Measurements from ENCODE around the gene ADAMTS17.
"Not testable (repeated sequence)": the region's sequence is repeated elsewhere in the genome, so short reads cannot be mapped to it uniquely, and the experiment has no call there.

Gene ADAMTS17

DNA sequence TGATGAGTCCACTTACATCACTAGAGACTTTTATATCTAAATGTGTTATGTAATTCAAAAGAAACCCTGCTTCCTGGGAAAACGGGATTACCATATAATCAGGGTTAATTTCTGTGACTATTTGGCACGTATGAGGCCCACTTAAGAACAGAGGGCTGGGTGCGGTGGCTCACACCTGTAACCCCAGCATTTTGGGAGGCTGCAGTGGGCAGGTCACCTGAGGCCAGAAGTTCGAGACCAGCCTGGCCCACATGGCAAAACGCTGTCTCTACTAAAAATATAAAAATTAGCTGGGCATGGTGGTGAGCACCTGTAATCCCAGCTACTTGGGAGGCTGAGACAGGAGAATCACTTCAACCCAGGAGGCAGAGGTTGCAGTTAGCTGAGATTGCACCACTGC is 361.9 kb downstream of the ADAMTS17 start:
- Mint-ChIP-seq H3K4me1 (peaks cover 17% of the 10 kb centered on the region), H3K27me3 (peaks cover 16% of the 10 kb centered on the region)
- not testable (repeated sequence) for DNase-seq, ATAC-seq, H3K27ac Mint-ChIP-seq, H3K9me3 Mint-ChIP-seq, H3K4me3 Mint-ChIP-seq

DNA sequence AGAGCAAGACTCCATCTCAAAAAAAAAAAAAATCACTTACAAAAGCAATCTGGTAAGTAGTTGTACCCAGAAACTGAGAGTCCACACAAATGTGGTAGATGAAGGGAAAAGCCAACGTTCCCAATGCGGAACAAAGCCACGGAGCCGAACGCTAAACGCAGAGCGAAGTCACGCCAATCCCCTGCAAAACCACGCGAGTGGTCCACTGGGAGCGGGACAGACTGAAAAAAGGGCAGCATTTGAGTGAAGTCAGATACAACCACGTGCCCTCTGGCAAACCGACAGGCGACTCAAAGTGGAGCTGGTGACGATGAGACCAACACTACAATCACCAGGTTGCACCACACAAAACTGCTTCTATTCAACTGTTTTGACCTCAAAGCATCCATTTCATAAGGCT is 362.4 kb downstream of the ADAMTS17 start:
- Mint-ChIP-seq H3K4me3 (no peak overlapping the region), H3K27ac (no peak overlapping the region), H3K4me1 (peaks cover 17% of the 10 kb centered on the region), H3K9me3 (no peaks in the 10 kb centered on the region), H3K27me3 (peaks cover 14% of the 10 kb centered on the region)
- no peak for DNase-seq
- no peak for ATAC-seq

DNA sequence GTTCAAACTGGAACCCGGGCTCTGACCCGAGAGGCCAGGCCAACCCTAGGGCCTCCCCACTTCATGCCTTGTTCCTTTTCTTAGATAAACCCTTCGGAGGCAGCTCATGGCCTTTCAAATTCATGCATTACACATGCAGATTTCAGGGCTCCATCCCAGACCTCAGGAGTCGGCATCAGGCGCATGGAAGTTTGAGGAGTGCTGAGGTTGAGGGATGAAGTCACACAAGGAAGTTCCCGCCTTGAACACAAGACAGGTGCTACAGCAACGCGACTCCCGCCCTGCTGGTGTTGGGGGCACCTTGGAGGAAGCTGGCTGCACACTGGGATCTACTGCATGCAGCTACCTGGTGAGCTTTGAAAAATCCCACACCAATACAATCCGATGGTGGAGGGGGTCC is 363.3 kb downstream of the ADAMTS17 start:
- peaks cover 5% of the 10 kb centered on the region for H3K27me3 Mint-ChIP-seq
- no peak for ATAC-seq
- H3K4me1 Mint-ChIP-seq: peaks cover 8% of the 10 kb centered on the region

DNA sequence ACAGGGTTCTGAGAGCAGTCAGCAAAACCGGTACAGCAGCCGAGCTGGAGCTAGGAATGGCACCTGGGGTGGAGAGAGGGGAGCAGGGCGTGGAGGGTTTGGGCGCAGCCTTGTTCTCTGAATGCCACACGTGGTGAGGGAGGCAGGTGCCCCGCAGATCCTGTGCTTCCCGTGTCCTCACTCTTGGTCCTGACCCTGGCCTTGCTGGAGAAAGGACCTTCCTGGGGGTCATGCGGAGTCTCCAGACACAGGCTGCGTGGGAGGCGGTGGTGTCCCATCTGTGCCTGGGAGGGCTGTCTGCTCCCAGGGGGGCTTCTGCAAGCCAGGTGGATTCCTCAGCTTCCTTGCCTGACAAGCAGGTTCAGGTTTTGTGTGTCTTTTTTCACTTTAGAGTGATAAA is 363.8 kb downstream of the ADAMTS17 start:
- H3K27ac Mint-ChIP-seq: no peak overlapping the region

More for the DNA sequence above, 363.3 kb downstream of the ADAMTS17 start:
- no peaks in the 10 kb centered on the region for H3K9me3 Mint-ChIP-seq
- no peak overlapping the region for H3K4me3 Mint-ChIP-seq
- DNase-seq: no peak
- no peak overlapping the region for H3K27ac Mint-ChIP-seq

DNA sequence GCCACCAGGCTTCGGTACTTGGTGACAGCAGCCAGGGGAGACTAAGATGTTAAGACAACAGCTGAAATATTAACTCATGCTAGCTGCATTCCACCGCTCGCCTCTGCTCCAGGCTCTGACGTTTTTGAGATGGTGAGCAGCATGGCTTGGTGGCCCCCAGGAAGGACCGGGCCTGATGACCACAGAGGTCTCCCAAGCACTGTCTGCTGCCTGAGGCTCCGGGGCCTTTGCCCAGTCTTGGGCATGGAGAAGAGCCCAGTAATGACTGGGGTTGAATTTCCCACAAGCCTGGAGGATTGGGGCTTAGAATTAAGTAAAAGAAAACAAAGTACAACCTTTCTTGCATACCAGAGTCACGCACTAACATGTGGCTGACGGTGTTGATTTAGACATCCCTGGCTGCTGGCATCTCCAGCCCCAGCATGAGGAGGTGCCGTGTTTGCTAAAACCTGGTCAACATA is 364.9 kb downstream of the ADAMTS17 start:
- H3K4me1 Mint-ChIP-seq: no peaks in the 10 kb centered on the region
- no peak overlapping the region for H3K27ac Mint-ChIP-seq
- H3K4me3 Mint-ChIP-seq: no peak overlapping the region
- H3K27me3 Mint-ChIP-seq: no peaks in the 10 kb centered on the region
- no peaks in the 10 kb centered on the region for H3K9me3 Mint-ChIP-seq
- DNase-seq (no peak), ATAC-seq (no peak)

More for the DNA sequence above, 363.8 kb downstream of the ADAMTS17 start:
- Mint-ChIP-seq H3K4me3 (no peak overlapping the region), H3K27me3 (no peaks in the 10 kb centered on the region), H3K9me3 (no peaks in the 10 kb centered on the region), H3K4me1 (peaks cover 3% of the 10 kb centered on the region)
- DNase-seq (no peak), ATAC-seq (no peak)

DNA sequence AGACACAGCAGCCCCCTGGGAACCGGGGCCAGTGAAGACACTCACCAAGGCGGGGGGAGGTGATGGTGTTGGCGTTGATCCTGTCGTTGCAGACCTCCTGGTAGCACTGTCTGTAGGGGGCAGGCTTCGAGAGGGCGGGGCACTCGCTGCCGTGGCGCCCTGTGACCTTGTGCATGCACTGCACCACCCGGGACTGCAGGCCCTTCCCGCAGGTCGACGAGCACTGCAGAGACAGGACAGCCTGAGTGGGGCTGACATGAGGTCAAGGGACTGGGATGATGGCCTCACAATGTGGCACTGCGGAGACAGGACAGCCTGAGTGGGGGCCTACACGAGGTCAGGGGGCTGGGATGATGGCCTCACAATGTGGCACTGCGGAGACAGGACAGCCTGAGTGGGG is 365.8 kb downstream of the ADAMTS17 start:
- DNase-seq: no peak
- Mint-ChIP-seq H3K4me3 (no peak overlapping the region), H3K9me3 (no peaks in the 10 kb centered on the region), H3K4me1 (no peaks in the 10 kb centered on the region), H3K27me3 (no peaks in the 10 kb centered on the region), H3K27ac (no peak overlapping the region)
- ATAC-seq: no peak

DNA sequence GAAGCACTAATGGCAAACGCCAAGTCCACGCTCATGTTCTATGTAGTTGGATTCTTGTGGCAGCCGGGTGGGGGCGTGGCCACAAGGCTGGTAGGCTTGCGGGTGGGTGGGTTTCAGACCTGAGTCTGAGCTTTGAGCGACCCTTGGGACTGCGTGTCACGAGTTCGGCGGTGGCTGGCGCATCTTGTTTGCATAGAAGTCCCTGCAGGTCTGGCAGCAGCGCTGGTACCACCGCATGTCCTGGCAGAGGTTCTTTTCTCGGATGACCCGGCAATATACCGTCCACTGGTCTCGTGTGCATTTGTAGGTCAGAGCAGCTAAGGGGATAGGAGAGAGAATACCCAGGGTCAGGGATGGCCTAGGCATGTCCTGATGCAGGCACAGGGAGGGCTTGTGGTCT is 367.5 kb downstream of the ADAMTS17 start:
- no peak overlapping the region for H3K4me3 Mint-ChIP-seq
- DNase-seq: no peak
- no peak overlapping the region for H3K27ac Mint-ChIP-seq
- H3K9me3 Mint-ChIP-seq: no peaks in the 10 kb centered on the region
- ATAC-seq: no peak
- H3K4me1 Mint-ChIP-seq: no peaks in the 10 kb centered on the region
- no peaks in the 10 kb centered on the region for H3K27me3 Mint-ChIP-seq

DNA sequence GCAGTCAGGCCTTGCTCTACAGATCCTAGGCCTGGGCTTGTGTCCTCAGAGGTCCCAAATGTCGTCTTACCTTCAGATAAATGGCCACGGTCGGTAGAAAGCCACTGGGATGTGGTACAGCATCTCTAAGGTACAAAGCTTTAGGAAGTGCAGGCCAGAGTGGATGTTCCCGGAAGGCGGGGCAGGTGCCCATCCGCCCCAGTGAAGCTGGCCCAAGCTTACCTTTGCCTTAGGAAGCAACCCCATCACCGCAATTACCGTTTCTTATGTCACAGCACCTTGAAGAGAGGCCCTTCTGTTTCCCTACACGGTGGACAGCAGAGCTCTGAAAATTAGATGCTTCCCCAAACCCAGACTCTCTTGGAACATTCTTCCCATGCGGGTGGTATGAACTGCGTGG is 368.4 kb downstream of the ADAMTS17 start:
- no peaks in the 10 kb centered on the region for H3K4me1 Mint-ChIP-seq
- H3K4me3 Mint-ChIP-seq: no peak overlapping the region
- no peak overlapping the region for H3K27ac Mint-ChIP-seq
- H3K27me3 Mint-ChIP-seq: no peaks in the 10 kb centered on the region
- DNase-seq (no peak), ATAC-seq (no peak)
- H3K9me3 Mint-ChIP-seq: no peaks in the 10 kb centered on the region

DNA sequence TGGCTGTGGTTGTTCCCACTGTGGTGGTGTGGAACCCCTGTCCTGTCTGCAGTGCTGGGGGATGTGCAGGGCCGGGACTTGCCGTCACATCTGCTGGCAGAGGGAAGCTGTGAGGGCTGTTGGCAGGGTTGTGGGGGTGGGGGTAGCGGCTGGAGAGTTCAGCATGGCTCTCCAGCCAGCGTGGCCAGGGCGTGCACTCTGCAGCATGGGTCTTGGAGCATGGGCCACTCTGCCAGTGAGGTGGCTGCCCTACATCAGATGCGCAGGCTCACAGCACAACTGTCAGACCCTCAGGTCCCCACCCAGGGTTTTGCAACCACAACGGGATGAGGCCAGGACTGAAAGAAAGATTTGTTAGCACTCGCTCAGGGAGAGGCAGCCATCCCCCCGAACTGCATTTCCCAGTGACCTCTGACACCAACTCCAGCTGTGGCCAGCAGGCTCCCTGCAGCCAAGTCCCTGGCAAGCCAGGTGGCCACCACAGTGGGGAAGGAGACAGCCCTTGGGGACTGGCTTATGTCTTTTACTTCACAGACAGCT is 370.8 kb downstream of the ADAMTS17 start:
- DNase-seq: no peak
- no peak for ATAC-seq
- Mint-ChIP-seq H3K27ac (peak overlapping the region in 1 of 2 donors; percentile 74), H3K9me3 (no peaks in the 10 kb centered on the region), H3K4me1 (no peaks in the 10 kb centered on the region), H3K27me3 (no peaks in the 10 kb centered on the region), H3K4me3 (no peak overlapping the region)

DNA sequence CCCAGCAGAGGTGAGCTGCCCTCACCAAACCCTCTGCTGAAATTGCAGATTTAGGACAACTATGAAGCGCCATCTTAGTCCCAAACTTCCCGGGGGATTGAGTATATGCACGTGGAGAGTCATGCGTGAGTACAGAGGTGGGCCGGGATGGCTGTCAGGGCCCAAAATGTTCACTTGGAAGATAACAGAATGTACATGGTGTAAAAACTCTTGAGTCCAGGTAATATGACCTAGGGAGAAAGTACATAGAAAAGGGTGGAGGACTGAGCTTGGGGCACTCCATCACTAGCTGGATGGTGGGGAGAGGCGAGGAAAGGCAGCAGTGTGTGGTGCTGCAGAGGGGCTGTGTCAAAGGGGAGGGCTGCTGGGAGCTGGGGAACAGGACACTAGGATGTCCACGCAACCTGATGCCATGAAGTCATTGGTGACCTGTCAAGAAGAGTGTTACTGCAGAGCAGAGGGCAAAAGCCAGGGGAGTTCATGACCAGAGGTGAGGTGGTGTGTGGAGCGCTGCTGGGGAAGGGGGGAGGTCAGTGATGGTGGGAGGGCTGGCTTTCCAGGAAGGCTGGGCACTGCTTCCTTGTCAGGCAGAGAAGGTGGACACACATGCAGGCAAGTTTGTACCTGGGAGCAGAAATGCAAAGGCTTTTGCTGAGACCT is 372.4 kb downstream of the ADAMTS17 start:
- no peak for DNase-seq
- H3K27me3 Mint-ChIP-seq: no peaks in the 10 kb centered on the region
- no peaks in the 10 kb centered on the region for H3K4me1 Mint-ChIP-seq
- H3K27ac Mint-ChIP-seq: no peak overlapping the region
- ATAC-seq: no peak
- H3K4me3 Mint-ChIP-seq: no peak overlapping the region
- H3K9me3 Mint-ChIP-seq: no peaks in the 10 kb centered on the region

DNA sequence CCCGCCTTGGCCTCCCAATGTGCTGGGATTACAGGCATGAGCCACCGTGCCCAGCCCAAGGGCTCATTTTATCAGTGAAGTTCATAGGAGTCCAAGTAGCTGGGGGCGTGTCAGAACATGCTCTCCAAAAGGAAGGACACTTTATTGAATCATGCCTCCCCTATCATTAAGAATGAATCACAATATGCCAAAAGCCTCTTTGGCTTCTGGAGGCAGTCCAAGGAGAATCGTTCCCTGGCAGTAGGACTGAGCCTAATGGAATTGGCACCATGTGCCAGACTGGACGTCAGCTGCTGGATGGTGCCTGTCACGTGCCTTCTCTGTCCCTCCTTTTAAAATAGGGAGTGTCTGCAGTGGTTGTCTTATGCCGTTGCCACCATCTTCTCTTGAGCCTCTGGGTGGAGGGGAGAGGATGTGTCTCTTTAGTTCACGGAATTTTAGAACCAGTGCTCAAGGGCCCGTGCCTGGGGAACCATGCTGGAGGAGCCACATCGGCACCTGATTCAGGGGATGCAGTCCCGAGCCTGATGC is 373.9 kb downstream of the ADAMTS17 start:
- Mint-ChIP-seq H3K9me3 (no peaks in the 10 kb centered on the region), H3K27me3 (no peaks in the 10 kb centered on the region), H3K4me3 (no peak overlapping the region), H3K27ac (no peak overlapping the region), H3K4me1 (no peaks in the 10 kb centered on the region)
- DNase-seq: no peak
- no peak for ATAC-seq

DNA sequence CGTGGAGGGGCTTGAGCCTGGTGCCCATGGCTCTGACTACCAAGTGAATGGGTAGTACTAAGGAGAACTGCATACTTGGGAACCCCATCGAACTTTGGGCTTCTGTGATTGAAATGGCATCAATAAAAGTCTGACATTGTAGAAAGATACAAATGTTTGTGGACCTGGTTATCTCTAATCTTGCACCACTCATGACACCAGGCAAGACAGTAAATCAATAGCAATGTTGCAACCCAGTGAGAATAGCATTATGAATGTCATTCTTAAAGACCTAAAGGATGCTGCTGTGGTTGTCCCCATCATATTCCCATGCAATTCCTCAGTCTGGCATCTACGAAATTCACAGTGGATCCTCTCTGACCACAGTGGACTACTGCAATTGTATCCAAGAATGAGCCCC is 375.0 kb downstream of the ADAMTS17 start:
- no peaks in the 10 kb centered on the region for H3K4me1 Mint-ChIP-seq
- H3K27me3 Mint-ChIP-seq: no peaks in the 10 kb centered on the region
- no peak overlapping the region for H3K4me3 Mint-ChIP-seq
- no peak for DNase-seq
- no peak for ATAC-seq
- no peaks in the 10 kb centered on the region for H3K9me3 Mint-ChIP-seq
- no peak overlapping the region for H3K27ac Mint-ChIP-seq

DNA sequence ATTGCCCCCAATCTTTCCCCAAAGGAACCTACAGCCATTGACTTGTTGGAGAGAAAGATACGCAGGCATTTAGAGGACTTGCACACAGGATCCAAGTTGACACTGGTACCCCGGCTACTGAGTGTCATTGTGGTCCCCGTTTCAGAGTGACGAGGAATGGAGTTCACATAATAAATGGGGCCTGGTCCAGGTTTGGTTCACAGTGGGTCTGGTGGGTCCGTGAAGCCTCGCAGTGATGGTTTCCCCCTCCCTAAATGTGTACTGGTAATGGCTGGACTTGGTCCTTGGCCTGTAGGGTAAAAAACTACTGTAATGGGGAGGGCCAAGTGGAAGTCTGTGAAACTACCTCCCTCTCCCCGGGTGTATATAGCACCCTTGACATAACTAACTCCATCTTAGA is 376.4 kb downstream of the ADAMTS17 start:
- H3K27ac Mint-ChIP-seq: no peak overlapping the region
- DNase-seq (no peak), ATAC-seq (no peak)
- H3K9me3 Mint-ChIP-seq: no peaks in the 10 kb centered on the region
- no peak overlapping the region for H3K4me3 Mint-ChIP-seq
- no peaks in the 10 kb centered on the region for H3K4me1 Mint-ChIP-seq
- H3K27me3 Mint-ChIP-seq: peaks cover 6% of the 10 kb centered on the region

DNA sequence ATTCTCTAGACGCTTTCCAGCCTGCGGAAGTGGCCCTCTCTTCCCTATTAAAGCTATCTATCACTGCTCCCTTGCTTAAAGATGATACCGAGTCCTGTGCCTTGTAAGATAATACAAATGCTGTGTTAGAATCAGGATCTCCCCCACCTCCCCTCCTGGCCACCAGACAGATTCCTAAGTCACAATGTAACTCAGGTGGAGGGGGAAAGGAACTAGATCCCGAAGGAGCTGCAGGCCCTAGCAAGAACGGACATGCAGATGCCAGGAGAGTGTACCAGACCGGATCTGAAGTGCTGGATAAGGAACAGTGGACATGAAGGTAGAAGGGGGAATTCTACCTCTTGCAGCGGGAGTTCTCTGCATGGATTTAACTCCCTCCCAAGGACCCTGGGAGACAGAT is 377.8 kb downstream of the ADAMTS17 start:
- H3K4me3 Mint-ChIP-seq: no peak overlapping the region
- no peak for ATAC-seq

DNA sequence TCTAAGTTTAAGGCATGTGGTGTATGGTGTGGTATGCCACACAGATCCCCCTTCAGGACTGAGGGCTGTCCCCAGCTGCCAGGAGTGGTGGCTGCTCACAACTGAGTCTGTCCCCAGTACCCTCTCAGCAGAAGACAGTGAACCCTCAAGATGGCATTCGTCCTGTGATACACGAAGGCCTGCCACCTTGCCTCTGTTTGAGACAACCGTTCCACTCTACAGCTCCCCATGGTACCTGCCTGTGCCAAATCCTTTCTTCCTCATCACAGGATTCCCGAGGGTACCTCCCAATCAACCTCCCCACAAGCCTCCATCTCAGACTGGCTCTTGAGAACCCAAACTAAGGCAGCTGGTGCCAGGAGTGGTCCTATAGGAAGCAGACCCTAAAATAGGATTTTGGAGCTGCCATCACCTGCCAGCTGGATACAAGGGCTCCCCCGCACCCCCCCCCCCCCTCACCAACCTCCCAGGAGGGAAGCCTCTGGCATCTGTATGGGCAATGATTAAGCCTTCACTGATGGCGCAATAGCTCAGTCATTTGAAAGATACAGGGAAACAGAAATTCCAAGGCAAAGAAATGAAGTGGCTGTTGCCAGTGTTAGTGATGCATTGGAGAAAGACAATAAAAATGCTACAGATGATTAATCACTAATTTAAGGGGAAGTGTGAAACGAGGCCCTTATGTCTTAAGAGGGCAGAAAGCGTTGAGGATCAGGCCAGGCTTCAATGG is 378.5 kb downstream of the ADAMTS17 start:
- H3K27me3 Mint-ChIP-seq: peaks cover 20% of the 10 kb centered on the region
- peaks cover 4% of the 10 kb centered on the region for H3K4me1 Mint-ChIP-seq
- no peaks in the 10 kb centered on the region for H3K9me3 Mint-ChIP-seq
- H3K4me3 Mint-ChIP-seq: no peak overlapping the region
- ATAC-seq (no peak), DNase-seq (peak in 1 of 2 donors; percentile 2)
- H3K27ac Mint-ChIP-seq: no peak overlapping the region

More for the DNA sequence above, 377.8 kb downstream of the ADAMTS17 start:
- Mint-ChIP-seq H3K27ac (peak overlapping the region in 1 of 2 donors; percentile 11), H3K27me3 (peaks cover 16% of the 10 kb centered on the region), H3K4me1 (no peaks in the 10 kb centered on the region), H3K9me3 (no peaks in the 10 kb centered on the region)
- DNase-seq: no peak

DNA sequence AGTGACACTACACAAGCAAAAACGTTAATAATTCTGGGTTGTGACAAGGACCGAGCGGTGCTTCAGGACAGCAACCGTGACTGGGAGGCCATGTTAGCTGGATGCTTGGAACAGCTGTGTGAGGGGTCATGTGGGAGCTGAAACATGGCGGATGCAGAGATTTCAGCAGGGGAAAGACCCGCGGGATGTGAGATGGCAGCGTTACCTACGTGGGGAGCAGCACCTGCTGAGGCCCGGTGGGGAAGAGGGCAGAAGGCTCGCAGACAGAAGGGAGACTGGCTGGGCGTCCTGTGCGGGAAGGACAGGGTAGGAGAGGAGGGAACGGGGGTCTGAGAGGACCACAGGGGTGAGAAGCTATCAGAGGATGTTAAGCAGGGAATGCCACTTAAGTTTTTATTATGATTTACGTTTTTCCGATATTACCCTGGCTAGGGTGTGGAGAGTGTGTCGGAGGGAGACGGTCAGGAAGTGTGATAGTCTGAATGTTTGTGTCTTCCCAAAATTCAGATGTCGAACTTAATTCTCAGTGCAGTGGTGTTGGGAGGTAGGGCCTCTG is 379.7 kb downstream of the ADAMTS17 start:
- Mint-ChIP-seq H3K4me1 (peaks cover 14% of the 10 kb centered on the region), H3K27ac (no peak overlapping the region), H3K9me3 (no peaks in the 10 kb centered on the region), H3K27me3 (peaks cover 30% of the 10 kb centered on the region), H3K4me3 (no peak overlapping the region)
- DNase-seq: no peak
- ATAC-seq: no peak

Data from stimulated activated naive CD8-positive, alpha-beta T cell treated with anti-CD3 and anti-CD28 coated beads, Interleukin-15, amount 100 ng/mL, for 72 hours (primary cell).